ENCODE results near the gene ARFIP1. TPM values are rescaled to one million over a fixed set of nuclear protein-coding genes. Genes with fewer than 3 reads are reported as not detected.

The ARFIP1 gene
- total RNA-seq, 1 experiment from 2014 or later: 26.7 TPM

- Mint-ChIP-seq H3K4me3 (ENCODE audit: unreplicated experiment) (no peak overlapping the region), H3K27me3 (ENCODE audit: insufficient read depth, unreplicated experiment) (no peaks in the 10 kb centered on the region), H3K4me1 (ENCODE audit: insufficient read depth, unreplicated experiment) (peaks cover 22% of the 10 kb centered on the region), H3K27ac (ENCODE audit: low read depth, unreplicated experiment) (peak overlapping the region; percentile 19), H3K36me3 (ENCODE audit: insufficient read depth, unreplicated experiment) (peaks cover 9% of the 10 kb centered on the region), H3K9me3 (ENCODE audit: unreplicated experiment) (peaks cover 7% of the 10 kb centered on the region)
- ChIA-PET CTCF (interaction anchor here (0.6 to 4.1 kb wide), 13 partner anchors 10 to 584 kb away, joined by 3 to 70 read pairs (median 3); partner anchors contain the start of gene FHDC1), POLR2A (interaction anchor here (0.8 to 2.3 kb wide), 9 partner anchors 22 to 617 kb away, joined by 3 to 12 read pairs (median 4); partner anchors contain the start of genes FHDC1 and TMEM131L)
- no TSS peak for BruUV-seq (replicated peaks)
- no peak for TF ChIP-seq CTCF (IDR thresholded peaks at IDR 0.05; ENCODE audit: unreplicated experiment)
- DNase-seq (ENCODE audit: unreplicated experiment): no peak
- intact Hi-C loops (cut with micrococcal nuclease): loop anchor here (10.0 kb wide), 1 partner anchor 466 kb away; no protein-coding TSS in a partner anchor
Measured at GRCh38 chr4:152848508-152848907, 68.8 kb downstream of the ARFIP1 start.

- TF ChIP-seq CTCF (IDR thresholded peaks at IDR 0.05; ENCODE audit: unreplicated experiment): no peak
- ChIA-PET POLR2A (interaction anchor here (0.6 to 2.3 kb wide), 10 partner anchors 21 to 616 kb away, joined by 3 to 12 read pairs (median 4); partner anchors contain the start of genes FHDC1 and TMEM131L), CTCF (interaction anchor here (0.6 to 4.1 kb wide), 10 partner anchors 20 to 995 kb away, joined by 3 to 70 read pairs (median 4); partner anchors contain the start of gene FHDC1)
- peaks cover 9% of the 10 kb centered on the region for H3K36me3 Mint-ChIP-seq (ENCODE audit: insufficient read depth, unreplicated experiment)
- H3K27ac Mint-ChIP-seq (ENCODE audit: low read depth, unreplicated experiment): peak overlapping the region; percentile 74
- intact Hi-C loops (cut with micrococcal nuclease): loop anchor here (10.0 kb wide), 1 partner anchor 465 kb away; no protein-coding TSS in a partner anchor
- BruUV-seq (replicated peaks): no TSS peak
- H3K4me3 Mint-ChIP-seq (ENCODE audit: unreplicated experiment): no peak overlapping the region
- peaks cover 22% of the 10 kb centered on the region for H3K4me1 Mint-ChIP-seq (ENCODE audit: insufficient read depth, unreplicated experiment)
- peaks cover 11% of the 10 kb centered on the region for H3K9me3 Mint-ChIP-seq (ENCODE audit: unreplicated experiment)
- no peaks in the 10 kb centered on the region for H3K27me3 Mint-ChIP-seq (ENCODE audit: insufficient read depth, unreplicated experiment)
- no peak for DNase-seq (ENCODE audit: unreplicated experiment)
Measured at GRCh38 chr4:152849350-152849749, 69.6 kb downstream of the ARFIP1 start.

DNA sequence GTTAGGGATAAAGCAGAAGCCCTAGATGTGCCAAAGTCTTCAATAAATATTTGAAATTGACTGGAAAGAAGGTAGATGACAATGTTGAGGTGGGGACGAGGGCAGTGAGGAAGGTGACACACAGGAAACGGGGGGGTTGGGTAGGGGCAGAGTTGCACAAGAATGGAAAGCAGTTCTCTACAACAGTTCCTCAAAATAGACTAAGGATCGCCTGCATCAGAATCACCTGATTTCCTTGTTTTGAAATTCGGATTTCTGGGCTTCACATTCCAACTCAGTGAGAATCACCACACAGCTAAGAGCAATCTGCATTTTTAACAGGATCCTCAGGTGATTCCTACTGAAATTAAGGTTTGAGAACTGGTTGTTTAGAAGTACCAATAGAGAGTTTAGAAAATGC lies 70.6 kb downstream of the ARFIP1 start:
- CTCF ChIA-PET: interaction anchor here (0.6 to 1.2 kb wide), 9 partner anchors 19 to 746 kb away, joined by 3 to 5 read pairs (median 3); no protein-coding TSS in a partner anchor
- intact Hi-C loops (cut with micrococcal nuclease): no loop called here
- peaks cover 22% of the 10 kb centered on the region for H3K4me1 Mint-ChIP-seq (ENCODE audit: insufficient read depth, unreplicated experiment)
- no peak for TF ChIP-seq CTCF (IDR thresholded peaks at IDR 0.05; ENCODE audit: unreplicated experiment)
- POLR2A ChIA-PET: interaction anchor here (0.7 to 1.7 kb wide), 10 partner anchors 10 to 278 kb away, joined by 3 to 8 read pairs (median 4); partner anchors contain the start of gene FHDC1
- H3K36me3 Mint-ChIP-seq (ENCODE audit: insufficient read depth, unreplicated experiment): peaks cover 9% of the 10 kb centered on the region
- peak; percentile 61 for DNase-seq (ENCODE audit: unreplicated experiment)
- BruUV-seq (replicated peaks): no TSS peak
- peaks cover 13% of the 10 kb centered on the region for H3K9me3 Mint-ChIP-seq (ENCODE audit: unreplicated experiment)
- peak overlapping the region; percentile 67 for H3K4me3 Mint-ChIP-seq (ENCODE audit: unreplicated experiment)
- H3K27me3 Mint-ChIP-seq (ENCODE audit: insufficient read depth, unreplicated experiment): no peaks in the 10 kb centered on the region
- peak overlapping the region; percentile 74 for H3K27ac Mint-ChIP-seq (ENCODE audit: low read depth, unreplicated experiment)

GRCh38 chr4:152851226-152851625 lies 71.5 kb downstream of the ARFIP1 start:
- CTCF ChIA-PET: interaction anchor here (0.6 to 1.2 kb wide), 5 partner anchors 18 to 276 kb away, joined by 3 to 4 read pairs (median 3); no protein-coding TSS in a partner anchor
- H3K9me3 Mint-ChIP-seq (ENCODE audit: unreplicated experiment): peaks cover 13% of the 10 kb centered on the region

More at GRCh38 chr4:152851226-152851625, 71.5 kb downstream of the ARFIP1 start:
- Mint-ChIP-seq H3K27me3 (ENCODE audit: insufficient read depth, unreplicated experiment) (no peaks in the 10 kb centered on the region), H3K4me1 (ENCODE audit: insufficient read depth, unreplicated experiment) (peaks cover 22% of the 10 kb centered on the region), H3K36me3 (ENCODE audit: insufficient read depth, unreplicated experiment) (peaks cover 9% of the 10 kb centered on the region), H3K4me3 (ENCODE audit: unreplicated experiment) (peak overlapping the region; percentile 67), H3K27ac (ENCODE audit: low read depth, unreplicated experiment) (peak overlapping the region; percentile 74)
- intact Hi-C loops (cut with micrococcal nuclease): no loop called here
- POLR2A ChIA-PET: interaction anchor here (0.6 to 1.7 kb wide), 10 partner anchors 9 to 277 kb away, joined by 3 to 8 read pairs (median 4); partner anchors contain the start of gene FHDC1
- BruUV-seq (replicated peaks): no TSS peak
- no peak for DNase-seq (ENCODE audit: unreplicated experiment)
- no peak for TF ChIP-seq CTCF (IDR thresholded peaks at IDR 0.05; ENCODE audit: unreplicated experiment)
